ENCODE data around the gene SAMHD1.
"Not testable (repeated sequence)": the region's sequence is repeated elsewhere in the genome, so short reads cannot be mapped to it uniquely, and the experiment has no call there.

The SAMHD1 gene

GRCh38 chr20:36956674-36957073 is 5.2 kb upstream of the SAMHD1 start:
- in situ Hi-C loops (cut with HindIII; ENCODE audit: low sequenced_read_pairs) = no loop called here

GRCh38 chr20:36956016-36956415 is 4.5 kb upstream of the SAMHD1 start:
- in situ Hi-C loops (cut with HindIII; ENCODE audit: low sequenced_read_pairs) = no loop called here

- in situ Hi-C loops (cut with HindIII; ENCODE audit: low sequenced_read_pairs) = no loop called here
Observed at GRCh38 chr20:36951979-36952738, 651 bp upstream of the SAMHD1 start.

GRCh38 chr20:36950414-36951197 is 902 bp downstream of the SAMHD1 start:
- in situ Hi-C loops (cut with HindIII; ENCODE audit: low sequenced_read_pairs) = no loop called here

- in situ Hi-C loops (cut with HindIII; ENCODE audit: low sequenced_read_pairs) = no loop called here
Observed at GRCh38 chr20:36941401-36941835, 10.1 kb downstream of the SAMHD1 start.

- in situ Hi-C loops (cut with HindIII; ENCODE audit: low sequenced_read_pairs) = no loop called here
Observed at GRCh38 chr20:36937402-36937770, 14.1 kb downstream of the SAMHD1 start.

GRCh38 chr20:36936761-36937401 is 14.6 kb downstream of the SAMHD1 start:
- in situ Hi-C loops (cut with HindIII; ENCODE audit: low sequenced_read_pairs) = not testable (repeated sequence)

GRCh38 chr20:36936341-36936740 is 15.2 kb downstream of the SAMHD1 start:
- in situ Hi-C loops (cut with HindIII; ENCODE audit: low sequenced_read_pairs) = no loop called here

- in situ Hi-C loops (cut with HindIII; ENCODE audit: low sequenced_read_pairs) = not testable (repeated sequence)
Observed at GRCh38 chr20:36933571-36933970, 17.9 kb downstream of the SAMHD1 start.

GRCh38 chr20:36932476-36933426 is 18.8 kb downstream of the SAMHD1 start:
- in situ Hi-C loops (cut with HindIII; ENCODE audit: low sequenced_read_pairs) = no loop called here

GRCh38 chr20:36932067-36932466 is 19.4 kb downstream of the SAMHD1 start:
- in situ Hi-C loops (cut with HindIII; ENCODE audit: low sequenced_read_pairs) = not testable (repeated sequence)

- in situ Hi-C loops (cut with HindIII; ENCODE audit: low sequenced_read_pairs) = no loop called here
Observed at GRCh38 chr20:36929691-36930090, 21.8 kb downstream of the SAMHD1 start.

GRCh38 chr20:36929290-36929689 is 22.2 kb downstream of the SAMHD1 start:
- in situ Hi-C loops (cut with HindIII; ENCODE audit: low sequenced_read_pairs) = no loop called here

- in situ Hi-C loops (cut with HindIII; ENCODE audit: low sequenced_read_pairs) = no loop called here
Observed at GRCh38 chr20:36927704-36928103, 23.8 kb downstream of the SAMHD1 start.

GRCh38 chr20:36926653-36927200 is 24.8 kb downstream of the SAMHD1 start:
- in situ Hi-C loops (cut with HindIII; ENCODE audit: low sequenced_read_pairs) = no loop called here

GRCh38 chr20:36925234-36925633 is 26.3 kb downstream of the SAMHD1 start:
- in situ Hi-C loops (cut with HindIII; ENCODE audit: low sequenced_read_pairs) = no loop called here

GRCh38 chr20:36924167-36925045 is 27.1 kb downstream of the SAMHD1 start:
- in situ Hi-C loops (cut with HindIII; ENCODE audit: low sequenced_read_pairs) = no loop called here

- in situ Hi-C loops (cut with HindIII; ENCODE audit: low sequenced_read_pairs) = no loop called here
Observed at GRCh38 chr20:36920334-36920730, 31.2 kb downstream of the SAMHD1 start.

- in situ Hi-C loops (cut with HindIII; ENCODE audit: low sequenced_read_pairs) = no loop called here
Observed at GRCh38 chr20:36919715-36920333, 31.7 kb downstream of the SAMHD1 start.

All from DLD1 (cell line).